ENCODE data around the gene PDLIM7. TPM values are rescaled to one million over a fixed set of nuclear protein-coding genes. Genes with fewer than 3 reads are reported as not detected.

Gene PDLIM7
- total and polyA plus RNA-seq, 2 experiments from 2014 or later: 94.7 to 128 TPM

GRCh38 chr5:177487144-177487543, 10.3 kb downstream of the PDLIM7 start:
- Mint-ChIP-seq H3K4me3 (no peak overlapping the region), H3K9me3 (peaks cover 2% of the 10 kb centered on the region; the same call in 1 of the 3 replicates), H3K27me3 (ENCODE audit: insufficient read depth, low read depth, poor library complexity) (peaks cover 31% of the 10 kb centered on the region), H3K36me3 (ENCODE audit: low read depth) (peaks cover 78% of the 10 kb centered on the region), H3K27ac (no peak overlapping the region), H3K4me1 (peaks cover 6% of the 10 kb centered on the region)
- no peak overlapping the region for H3K4me3 ChIP-seq
- H3K27ac ChIP-seq (ENCODE audit: low read depth): no peak overlapping the region
- H3F3A ChIP-seq (replicated peaks; ENCODE audit: low read depth): 0 out of 2 replicates have a peak, but pooled peaks cover 6% of the 10 kb centered on the region
- peaks cover 5% of the 10 kb centered on the region; the same call in 1 of the 2 replicates for H3K4me1 ChIP-seq (ENCODE audit: insufficient read depth)
- H3K9me2 ChIP-seq (ENCODE audit: insufficient read depth): no peaks in the 10 kb centered on the region
- TF ChIP-seq POLR2AphosphoS5 (IDR thresholded peaks at IDR 0.05; ENCODE audit: low read depth) (no peak), EZH2phosphoT487 (IDR thresholded peaks at IDR 0.05; ENCODE audit: unreplicated experiment) (no peak), EZH2 (IDR thresholded peaks at IDR 0.05; ENCODE audit: low read depth, unreplicated experiment) (no peak), ZNF114 (CRISPR knock-in tag; IDR thresholded peaks at IDR 0.05) (no peak), NANOG (IDR thresholded peaks at IDR 0.05; ENCODE audit: borderline replicate concordance) (no peak), ZNF462 (CRISPR knock-in tag; IDR thresholded peaks at IDR 0.05) (no peak), ZNF331 (CRISPR knock-in tag; IDR thresholded peaks at IDR 0.05; ENCODE audit: low read depth) (no peak), ETS1 (IDR thresholded peaks at IDR 0.05) (no peak)
- H3K36me3 ChIP-seq (ENCODE audit: insufficient read depth): peaks cover 14% of the 10 kb centered on the region
- no peaks in the 10 kb centered on the region; the same call in 1 of the 2 replicates for H4K20me1 ChIP-seq (replicated peaks; ENCODE audit: insufficient read depth)
- H3K79me2 ChIP-seq (replicated peaks; ENCODE audit: insufficient read depth): no peaks in the 10 kb centered on the region
- no peak for DNase-seq (ENCODE audit: low spot score)
- no peaks in the 10 kb centered on the region for H3K27me3 ChIP-seq (ENCODE audit: insufficient read depth)
- no peak overlapping the region for H3K4me2 ChIP-seq
- no peak for ATAC-seq
- H2AFZ ChIP-seq: no peak overlapping the region
